Measurements from ENCODE around the gene CBFA2T2.

GRCh38 chr20:33689493-33689892 is 199.6 kb downstream of the CBFA2T2 start:
- TF ChIP-seq CTCF (IDR thresholded peaks at IDR 0.05), result no peak
- TF ChIP-seq REST (IDR thresholded peaks at IDR 0.05; ENCODE audit: insufficient read depth in 1 of 2, low read depth in 2 of 2, low read length in 1 of 2), result no peak

All from Panc1 (cell line).